GM18870 (cell line): ENCODE results near the gene PLA2G1B.

ENCODE experiments used
- ATAC-seq: cut with Tn5 transposase; IDR thresholded peaks from one replicate; pipeline ENCODE4 v1.9.1; 2021; ENCODE audit warnings: moderate library complexity; ENCODE audit not compliant: unreplicated experiment

PLA2G1B gene

GRCh38 chr12:120327593-120327992 lies at the start of gene PLA2G1B:
PLA2G1B (minus strand) TSS chr12:120327779; CDS start chr12:120327753, 26 bp downstream.
- ATAC-seq: no peak

- no peak for ATAC-seq
Measured at GRCh38 chr12:120376934-120377572, 49.5 kb upstream of the PLA2G1B start.

- ATAC-seq: no peak
Measured at GRCh38 chr12:120376416-120376815, 48.8 kb upstream of the PLA2G1B start.

- ATAC-seq: no peak
Measured at GRCh38 chr12:120376009-120376408, 48.4 kb upstream of the PLA2G1B start.

GRCh38 chr12:120373683-120374082 lies 46.1 kb upstream of the PLA2G1B start:
- ATAC-seq: no peak

- ATAC-seq: no peak
Measured at GRCh38 chr12:120370343-120371243, 43.0 kb upstream of the PLA2G1B start.

- ATAC-seq: no peak
Measured at GRCh38 chr12:120369603-120370342, 42.2 kb upstream of the PLA2G1B start.

GRCh38 chr12:120368789-120369602 lies 41.4 kb upstream of the PLA2G1B start, which contains the start of gene MSI1:
MSI1 (minus strand) TSS chr12:120369164; CDS start chr12:120369091, 73 bp downstream.
- no peak for ATAC-seq

GRCh38 chr12:120367924-120368788 lies 40.6 kb upstream of the PLA2G1B start:
- no peak for ATAC-seq

GRCh38 chr12:120367233-120367923 lies 39.8 kb upstream of the PLA2G1B start:
- ATAC-seq: no peak

- no peak for ATAC-seq
Measured at GRCh38 chr12:120366845-120367232, 39.3 kb upstream of the PLA2G1B start.

GRCh38 chr12:120366341-120366705 lies 38.7 kb upstream of the PLA2G1B start:
- no peak for ATAC-seq

- ATAC-seq: no peak
Measured at GRCh38 chr12:120365675-120366340, 38.2 kb upstream of the PLA2G1B start.

- ATAC-seq: no peak
Measured at GRCh38 chr12:120364487-120364886, 36.9 kb upstream of the PLA2G1B start.

GRCh38 chr12:120363274-120363855 lies 35.8 kb upstream of the PLA2G1B start:
- ATAC-seq: no peak

GRCh38 chr12:120362516-120363273 lies 35.1 kb upstream of the PLA2G1B start:
- no peak for ATAC-seq

GRCh38 chr12:120361506-120362208 lies 34.1 kb upstream of the PLA2G1B start:
- no peak for ATAC-seq
